Thoracic aorta (tissue), 2 donors: ENCODE results near the gene CDC42SE1. TPM values are rescaled to one million over a fixed set of nuclear protein-coding genes. Genes with fewer than 3 reads are reported as not detected.

Source experiments
- ATAC-seq: fragments of 150-250 bp; one replicate; pipeline ENCODE4 v1.8.0; 2017; ENCODE audit warnings: low read depth; ENCODE audit not compliant: insufficient number of reproducible peaks, low FRiP score
- DNase-seq: peaks from one replicate; pipeline ENCODE4 v3.0.0-alpha.2; 2020; ENCODE audit warnings: low spot score
- H3K27ac ChIP-seq, 2 donors: fragments of 200-600 bp; sonication (generic); 1 replicate in 1 of 2; 2 replicates in 1 of 2; pipeline ENCODE4 v1.5.1; 2016; ENCODE audit warnings: mild to moderate bottlenecking in 2 of 2, moderate library complexity in 2 of 2
- H3K27me3 ChIP-seq: fragments of 200-600 bp; sonication (generic); replicated peaks from 2 replicates; pipeline ENCODE4 v1.6.0; 2016; ENCODE audit warnings: mild to moderate bottlenecking; ENCODE audit not compliant: insufficient read depth
- H3K36me3 ChIP-seq: fragments of 200-600 bp; sonication (generic); one replicate; pipeline ENCODE4 v1.5.1; 2016
- H3K4me1 ChIP-seq, 2 donors: fragments of 200-600 bp; sonication (generic); 1 replicate in 1 of 2; 2 replicates in 1 of 2; pipeline versions ENCODE4 v1.5.1 to v1.6.0; 2016; ENCODE audit warnings: low read depth in 2 of 2, mild to moderate bottlenecking in 1 of 2; ENCODE audit not compliant: control insufficient read depth in 1 of 2
- H3K4me3 ChIP-seq: fragments of 200-600 bp; sonication (generic); 2 replicates; pipeline ENCODE4 v1.5.1; 2016; ENCODE audit warnings: mild to moderate bottlenecking
- H3K9me3 ChIP-seq: fragments of 200-600 bp; sonication (generic); 2 replicates; pipeline ENCODE4 v1.5.1; 2016
- total RNA-seq, 2 donors: library from RNA; depleted of rRNA; stranded (reverse); fragments of >200 nt; gene quantifications; one replicate each; pipeline versions ENCODE4 v1.1.0 to v1.2.3, GENCODE V29; 2016
- TF ChIP-seq, protein P1 (sequence below): fragments of 200-600 bp; sonication (generic); IDR thresholded peaks from one replicate; pipeline ENCODE4 v1.5.1; 2019; ENCODE audit warnings: antibody characterized with exemption

CDC42SE1 gene
- total RNA-seq, 2 donors from 2014 or later: 66.2 to 134 TPM

GRCh38 chr1:151058692-151059091 is 730 bp downstream of the CDC42SE1 start:
- TF ChIP-seq, protein P1, sequence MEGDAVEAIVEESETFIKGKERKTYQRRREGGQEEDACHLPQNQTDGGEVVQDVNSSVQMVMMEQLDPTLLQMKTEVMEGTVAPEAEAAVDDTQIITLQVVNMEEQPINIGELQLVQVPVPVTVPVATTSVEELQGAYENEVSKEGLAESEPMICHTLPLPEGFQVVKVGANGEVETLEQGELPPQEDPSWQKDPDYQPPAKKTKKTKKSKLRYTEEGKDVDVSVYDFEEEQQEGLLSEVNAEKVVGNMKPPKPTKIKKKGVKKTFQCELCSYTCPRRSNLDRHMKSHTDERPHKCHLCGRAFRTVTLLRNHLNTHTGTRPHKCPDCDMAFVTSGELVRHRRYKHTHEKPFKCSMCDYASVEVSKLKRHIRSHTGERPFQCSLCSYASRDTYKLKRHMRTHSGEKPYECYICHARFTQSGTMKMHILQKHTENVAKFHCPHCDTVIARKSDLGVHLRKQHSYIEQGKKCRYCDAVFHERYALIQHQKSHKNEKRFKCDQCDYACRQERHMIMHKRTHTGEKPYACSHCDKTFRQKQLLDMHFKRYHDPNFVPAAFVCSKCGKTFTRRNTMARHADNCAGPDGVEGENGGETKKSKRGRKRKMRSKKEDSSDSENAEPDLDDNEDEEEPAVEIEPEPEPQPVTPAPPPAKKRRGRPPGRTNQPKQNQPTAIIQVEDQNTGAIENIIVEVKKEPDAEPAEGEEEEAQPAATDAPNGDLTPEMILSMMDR: no peak
- ATAC-seq (no peak), DNase-seq (no peak)
- Histone ChIP-seq H3K27ac (peak overlapping the region; percentile 94 to 99), H3K4me1 (peaks cover 25 to 60% of the 10 kb centered on the region in 2 donors), H3K4me3 (peak overlapping the region; percentile 100), H3K27me3 (no peaks in the 10 kb centered on the region), H3K36me3 (peaks cover 23% of the 10 kb centered on the region), H3K9me3 (no peaks in the 10 kb centered on the region)

DNA sequence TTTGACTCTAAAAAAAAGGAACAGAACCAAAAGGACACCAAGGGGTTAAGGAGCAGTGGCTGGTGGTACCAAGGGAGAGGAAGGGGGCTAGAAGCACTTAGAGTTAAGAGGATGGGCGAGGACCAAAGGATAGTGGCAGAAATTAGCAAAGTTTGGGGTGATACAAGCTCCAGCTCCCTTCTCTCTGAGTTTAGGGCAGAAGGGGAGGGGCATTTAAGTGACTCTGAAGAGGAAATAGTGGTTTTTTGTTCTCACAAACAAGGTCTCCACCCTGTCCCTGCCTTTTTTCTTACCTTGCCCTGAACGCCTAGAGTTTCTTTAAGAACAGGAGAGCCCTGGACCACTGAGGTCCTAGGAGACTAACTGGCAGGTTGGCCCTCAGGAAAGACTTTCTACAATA is 3.3 kb downstream of the CDC42SE1 start:
- H3K4me3 ChIP-seq: peak overlapping the region; percentile 100

DNA sequence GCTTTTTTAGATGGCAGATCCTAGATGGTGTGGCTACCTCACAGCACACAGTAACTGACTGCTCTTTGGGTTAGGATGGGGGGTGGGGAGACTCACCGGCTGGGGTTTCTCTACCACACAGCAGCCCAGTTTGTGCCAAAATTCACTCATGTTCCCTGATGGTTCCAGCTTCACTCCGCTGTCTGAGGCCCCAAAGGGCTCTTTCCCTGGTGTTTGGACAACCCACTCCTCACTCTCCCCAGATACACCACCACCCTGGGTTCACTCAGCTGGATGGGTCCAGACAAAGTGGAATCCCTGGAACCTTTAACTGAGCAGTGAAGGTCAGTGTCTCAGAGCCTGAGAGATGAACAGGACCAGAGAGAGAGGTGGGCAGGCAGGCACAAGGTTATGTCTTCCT is 3.8 kb downstream of the CDC42SE1 start:
- TF ChIP-seq, protein P1: no peak
- Histone ChIP-seq H3K36me3 (peaks cover 42% of the 10 kb centered on the region), H3K27me3 (no peaks in the 10 kb centered on the region), H3K4me3 (peak overlapping the region; percentile 100), H3K4me1 (peaks cover 22 to 38% of the 10 kb centered on the region in 2 donors), H3K9me3 (no peaks in the 10 kb centered on the region), H3K27ac (peak overlapping the region; percentile 67 to 99)
- DNase-seq: no peak
- no peak for ATAC-seq

More for the DNA sequence above, 3.3 kb downstream of the CDC42SE1 start:
- DNase-seq: no peak
- no peaks in the 10 kb centered on the region for H3K27me3 ChIP-seq
- ATAC-seq: no peak
- peaks cover 42% of the 10 kb centered on the region for H3K36me3 ChIP-seq
- TF ChIP-seq, protein P1: no peak
- H3K4me1 ChIP-seq: peaks cover 25 to 44% of the 10 kb centered on the region in 2 donors
- H3K9me3 ChIP-seq: no peaks in the 10 kb centered on the region
- H3K27ac ChIP-seq: peak overlapping the region; percentile 67 to 99

GRCh38 chr1:151054971-151055547 is 4.4 kb downstream of the CDC42SE1 start:
- H3K27ac ChIP-seq: peak overlapping the region in 1 of 2 donors; percentile 99
- no peak for ATAC-seq

DNA sequence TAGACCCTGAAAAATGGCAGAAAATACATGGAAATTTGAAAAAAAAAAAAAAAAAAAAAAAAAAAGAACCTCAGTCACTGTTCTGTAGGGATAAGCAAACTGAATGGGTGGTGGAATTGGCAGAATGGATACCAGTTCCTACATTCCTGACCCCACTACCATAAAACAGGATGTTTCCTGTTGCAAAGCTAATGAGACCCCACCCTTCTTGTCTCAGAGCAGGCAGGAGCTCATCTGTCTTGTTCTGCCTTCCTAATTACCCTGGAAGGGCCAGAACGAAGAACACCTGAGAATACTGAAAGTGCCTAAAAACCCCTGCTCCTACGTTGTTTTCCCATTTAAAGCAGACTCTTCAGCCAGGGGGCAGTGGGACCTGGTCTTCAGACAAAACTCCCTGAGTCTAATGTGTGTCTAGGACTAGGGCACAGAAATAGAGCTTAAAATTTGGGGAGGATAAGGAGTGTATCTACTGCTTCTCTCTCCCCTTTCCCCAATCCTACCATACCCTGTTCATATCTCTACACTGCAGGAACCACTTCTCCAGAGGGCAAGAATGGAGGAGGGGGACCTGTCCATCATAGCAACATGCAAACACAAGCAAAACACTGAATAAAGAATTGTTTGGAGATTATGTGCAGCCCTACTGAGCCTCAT is 7.9 kb downstream of the CDC42SE1 start:
- DNase-seq: no peak
- Histone ChIP-seq H3K36me3 (peaks cover 42% of the 10 kb centered on the region), H3K27me3 (no peaks in the 10 kb centered on the region), H3K27ac (no peak overlapping the region), H3K4me3 (no peak overlapping the region), H3K4me1 (peaks cover 25 to 41% of the 10 kb centered on the region in 2 donors), H3K9me3 (no peaks in the 10 kb centered on the region)
- TF ChIP-seq, protein P1: no peak
- no peak for ATAC-seq

More at GRCh38 chr1:151054971-151055547, 4.4 kb downstream of the CDC42SE1 start:
- Histone ChIP-seq H3K4me3 (no peak overlapping the region), H3K9me3 (no peaks in the 10 kb centered on the region), H3K4me1 (peaks cover 21 to 36% of the 10 kb centered on the region in 2 donors), H3K27me3 (no peaks in the 10 kb centered on the region), H3K36me3 (peaks cover 42% of the 10 kb centered on the region)
- no peak for DNase-seq
- TF ChIP-seq, protein P1: no peak
